ENCODE measurements around the gene NNAT. TPM values are rescaled to one million over a fixed set of nuclear protein-coding genes. Genes with fewer than 3 reads are reported as not detected.
A peak's percentile ranks its signal among the peaks of the same experiment; 100 is the strongest.

The NNAT gene
- total RNA-seq, 1 donor = not detected

DNA sequence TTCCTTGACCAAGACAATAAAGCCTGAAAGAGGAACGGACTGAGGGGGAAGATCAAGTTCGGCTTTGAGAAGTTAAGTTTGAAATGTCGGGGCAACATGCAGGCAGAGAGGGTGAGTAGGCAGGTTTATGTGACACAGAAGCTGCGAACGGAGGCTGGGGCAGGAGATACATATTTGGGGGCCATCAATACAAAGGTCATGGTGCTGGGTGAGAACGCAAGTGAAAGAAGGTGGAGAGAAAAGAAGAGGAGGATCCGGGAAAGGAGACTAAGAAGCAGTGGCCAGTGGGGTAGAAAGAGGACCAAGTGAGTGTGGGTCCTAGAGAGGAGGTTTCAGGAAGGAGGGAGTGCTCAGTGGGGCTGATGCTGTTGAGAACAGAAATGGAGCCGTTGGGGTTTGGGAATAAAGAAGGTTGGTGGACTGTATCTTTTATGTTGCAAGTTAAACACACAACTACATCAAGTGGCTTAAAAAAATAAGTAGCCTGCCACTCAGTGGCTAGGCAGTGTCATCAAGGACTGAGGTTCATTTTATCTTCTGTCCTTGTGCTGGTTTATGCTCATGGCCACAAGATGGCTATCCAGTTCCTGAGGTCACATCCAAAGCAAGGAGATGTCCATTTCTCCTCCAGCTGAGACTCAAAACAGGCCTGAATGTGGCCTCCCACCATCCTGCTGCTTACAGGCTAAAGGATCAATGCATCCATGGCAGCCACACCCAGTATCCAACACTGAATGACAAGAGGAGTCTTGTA is 8.3 kb downstream of the NNAT start:
- Histone ChIP-seq H4K20me1 (ENCODE audit: insufficient read depth, low read length) (peaks cover 25% of the 10 kb centered on the region), H3K36me3 (ENCODE audit: insufficient read depth, low read length) (no peaks in the 10 kb centered on the region), H2AFZ (ENCODE audit: low read length) (no peak overlapping the region), H3K27me3 (ENCODE audit: insufficient read depth, low read length) (no peaks in the 10 kb centered on the region), H3K9me3 (ENCODE audit: low read depth, low read length) (no peaks in the 10 kb centered on the region), H3K79me2 (ENCODE audit: insufficient read depth, low read length) (peaks cover 34% of the 10 kb centered on the region), H3K27ac (ENCODE audit: low read depth, low read length) (no peak overlapping the region), H3K4me3 (ENCODE audit: insufficient read depth, low read length) (no peak overlapping the region), H3K4me1 (ENCODE audit: insufficient read depth, low read length) (peaks cover 30% of the 10 kb centered on the region), H3K4me2 (ENCODE audit: insufficient read depth, low read length) (peak overlapping the region; percentile 97)
- TF ChIP-seq, protein P1, sequence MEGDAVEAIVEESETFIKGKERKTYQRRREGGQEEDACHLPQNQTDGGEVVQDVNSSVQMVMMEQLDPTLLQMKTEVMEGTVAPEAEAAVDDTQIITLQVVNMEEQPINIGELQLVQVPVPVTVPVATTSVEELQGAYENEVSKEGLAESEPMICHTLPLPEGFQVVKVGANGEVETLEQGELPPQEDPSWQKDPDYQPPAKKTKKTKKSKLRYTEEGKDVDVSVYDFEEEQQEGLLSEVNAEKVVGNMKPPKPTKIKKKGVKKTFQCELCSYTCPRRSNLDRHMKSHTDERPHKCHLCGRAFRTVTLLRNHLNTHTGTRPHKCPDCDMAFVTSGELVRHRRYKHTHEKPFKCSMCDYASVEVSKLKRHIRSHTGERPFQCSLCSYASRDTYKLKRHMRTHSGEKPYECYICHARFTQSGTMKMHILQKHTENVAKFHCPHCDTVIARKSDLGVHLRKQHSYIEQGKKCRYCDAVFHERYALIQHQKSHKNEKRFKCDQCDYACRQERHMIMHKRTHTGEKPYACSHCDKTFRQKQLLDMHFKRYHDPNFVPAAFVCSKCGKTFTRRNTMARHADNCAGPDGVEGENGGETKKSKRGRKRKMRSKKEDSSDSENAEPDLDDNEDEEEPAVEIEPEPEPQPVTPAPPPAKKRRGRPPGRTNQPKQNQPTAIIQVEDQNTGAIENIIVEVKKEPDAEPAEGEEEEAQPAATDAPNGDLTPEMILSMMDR (IDR thresholded peaks at IDR 0.05; ENCODE audit: extremely low read depth, low read depth, low read length) = no peak
- no peak for DNase-seq (ENCODE audit: insufficient read length, low spot score, missing footprints)

DNA sequence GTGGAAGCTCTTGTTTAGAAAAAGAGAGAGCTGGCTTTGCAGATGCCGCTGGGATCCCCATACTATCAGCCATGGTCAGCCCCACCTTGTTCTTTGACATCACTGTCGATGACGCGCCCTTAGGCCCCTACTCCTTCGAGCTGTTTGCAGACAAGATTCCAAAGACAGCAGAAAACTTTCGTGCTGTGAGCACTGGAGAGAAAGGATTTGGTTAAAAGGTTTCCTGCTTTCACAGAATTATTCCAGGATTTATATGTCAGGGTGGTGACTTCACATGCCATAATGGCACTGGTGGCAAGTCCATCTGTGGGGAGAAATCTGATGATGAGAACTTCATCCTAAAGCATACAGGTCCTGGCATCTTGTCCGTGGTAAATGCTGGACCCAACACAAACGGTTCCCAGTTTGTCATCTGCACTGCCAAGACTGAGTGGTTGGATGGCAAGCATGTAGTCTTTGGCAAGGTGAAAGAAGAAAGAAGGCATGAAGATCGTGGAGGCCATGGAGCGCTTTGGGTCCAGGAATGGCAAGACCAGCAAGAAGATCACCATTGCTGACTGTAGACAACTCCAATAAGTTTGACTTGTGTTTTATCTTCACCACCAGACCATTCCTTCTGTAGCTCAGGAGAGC is 9.0 kb downstream of the NNAT start:
- TF ChIP-seq, protein P1 (IDR thresholded peaks at IDR 0.05; ENCODE audit: extremely low read depth, low read depth, low read length) = no peak
- Histone ChIP-seq H3K4me3 (ENCODE audit: insufficient read depth, low read length) (no peak overlapping the region), H3K4me2 (ENCODE audit: insufficient read depth, low read length) (no peak overlapping the region)

DNA sequence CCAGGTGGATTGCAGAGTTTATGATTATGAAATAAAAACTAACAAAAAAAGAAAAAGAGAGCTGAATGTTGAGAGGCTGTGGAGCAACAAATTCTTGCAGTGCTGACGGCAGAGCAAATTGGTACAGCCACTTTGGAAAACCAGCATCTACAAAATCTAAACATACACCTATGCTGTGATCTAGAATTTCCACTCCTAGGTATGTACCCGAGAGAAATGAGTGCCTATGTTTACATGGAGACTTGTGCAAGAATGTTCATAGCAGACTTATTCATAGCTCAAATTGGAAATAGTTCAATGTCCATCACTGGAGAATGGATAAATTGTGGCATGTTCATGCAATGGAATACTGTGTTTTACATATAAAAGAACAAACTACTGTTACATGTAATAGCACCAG is 9.6 kb downstream of the NNAT start:
- H4K20me1 ChIP-seq (ENCODE audit: insufficient read depth, low read length) = peaks cover 12% of the 10 kb centered on the region
- no peak for DNase-seq (ENCODE audit: insufficient read length, low spot score, missing footprints)
- H3K9me3 ChIP-seq (ENCODE audit: low read depth, low read length) = no peaks in the 10 kb centered on the region
- no peaks in the 10 kb centered on the region for H3K36me3 ChIP-seq (ENCODE audit: insufficient read depth, low read length)
- H3K27me3 ChIP-seq (ENCODE audit: insufficient read depth, low read length) = no peaks in the 10 kb centered on the region
- H3K4me2 ChIP-seq (ENCODE audit: insufficient read depth, low read length) = no peak overlapping the region
- H3K4me1 ChIP-seq (ENCODE audit: insufficient read depth, low read length) = peaks cover 22% of the 10 kb centered on the region
- peaks cover 21% of the 10 kb centered on the region for H3K79me2 ChIP-seq (ENCODE audit: insufficient read depth, low read length)
- H3K27ac ChIP-seq (ENCODE audit: low read depth, low read length) = no peak overlapping the region
- H2AFZ ChIP-seq (ENCODE audit: low read length) = no peak overlapping the region
- TF ChIP-seq, protein P1 (IDR thresholded peaks at IDR 0.05; ENCODE audit: extremely low read depth, low read depth, low read length) = no peak
- no peak overlapping the region for H3K4me3 ChIP-seq (ENCODE audit: insufficient read depth, low read length)

More for the DNA sequence above, 9.0 kb downstream of the NNAT start:
- Histone ChIP-seq H3K36me3 (ENCODE audit: insufficient read depth, low read length) (no peaks in the 10 kb centered on the region), H3K27ac (ENCODE audit: low read depth, low read length) (no peak overlapping the region), H4K20me1 (ENCODE audit: insufficient read depth, low read length) (peaks cover 18% of the 10 kb centered on the region), H3K27me3 (ENCODE audit: insufficient read depth, low read length) (no peaks in the 10 kb centered on the region), H3K79me2 (ENCODE audit: insufficient read depth, low read length) (peaks cover 27% of the 10 kb centered on the region), H2AFZ (ENCODE audit: low read length) (no peak overlapping the region), H3K4me1 (ENCODE audit: insufficient read depth, low read length) (peaks cover 28% of the 10 kb centered on the region), H3K9me3 (ENCODE audit: low read depth, low read length) (no peaks in the 10 kb centered on the region)
- no peak for DNase-seq (ENCODE audit: insufficient read length, low spot score, missing footprints)

DNA sequence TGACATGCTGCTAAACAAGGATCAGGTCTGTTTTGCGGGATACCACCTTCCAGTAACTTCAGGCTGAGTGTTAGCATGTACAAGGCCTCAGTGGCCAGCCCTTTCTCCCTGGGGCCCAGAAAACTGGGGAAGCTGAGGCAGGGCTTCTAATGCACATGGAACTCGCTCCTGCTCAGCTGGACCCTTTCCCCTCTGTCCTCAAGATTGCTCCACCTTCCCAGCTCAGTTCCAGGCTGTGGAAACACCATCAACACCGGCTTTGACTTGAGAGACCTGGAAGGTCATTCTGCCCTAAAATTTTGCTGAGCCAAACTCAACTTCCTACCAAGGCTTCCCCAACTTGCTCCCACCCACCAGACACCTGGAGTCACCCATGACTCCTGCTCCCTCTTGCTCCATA is 10.8 kb downstream of the NNAT start:
- H3K79me2 ChIP-seq (ENCODE audit: insufficient read depth, low read length) = peaks cover 9% of the 10 kb centered on the region
- H3K9me3 ChIP-seq (ENCODE audit: low read depth, low read length) = no peaks in the 10 kb centered on the region
- peaks cover 5% of the 10 kb centered on the region for H3K27me3 ChIP-seq (ENCODE audit: insufficient read depth, low read length)
- peaks cover 12% of the 10 kb centered on the region for H3K4me1 ChIP-seq (ENCODE audit: insufficient read depth, low read length)
- H3K4me2 ChIP-seq (ENCODE audit: insufficient read depth, low read length) = no peak overlapping the region
- H3K27ac ChIP-seq (ENCODE audit: low read depth, low read length) = no peak overlapping the region
- no peak overlapping the region for H3K4me3 ChIP-seq (ENCODE audit: insufficient read depth, low read length)
- no peaks in the 10 kb centered on the region for H3K36me3 ChIP-seq (ENCODE audit: insufficient read depth, low read length)
- no peak for DNase-seq (ENCODE audit: insufficient read length, low spot score, missing footprints)
- peaks cover 1% of the 10 kb centered on the region for H4K20me1 ChIP-seq (ENCODE audit: insufficient read depth, low read length)
- no peak overlapping the region for H2AFZ ChIP-seq (ENCODE audit: low read length)
- TF ChIP-seq, protein P1 (IDR thresholded peaks at IDR 0.05; ENCODE audit: extremely low read depth, low read depth, low read length) = no peak

All from osteoblast (primary cell).